ENCODE results near the gene FLNA. TPM values are rescaled to one million over a fixed set of nuclear protein-coding genes. Genes with fewer than 3 reads are reported as not detected.

FLNA gene
- total RNA-seq, 4 donors from 2014 or later, result 23.9 to 128 (median 88.9) TPM

DNA sequence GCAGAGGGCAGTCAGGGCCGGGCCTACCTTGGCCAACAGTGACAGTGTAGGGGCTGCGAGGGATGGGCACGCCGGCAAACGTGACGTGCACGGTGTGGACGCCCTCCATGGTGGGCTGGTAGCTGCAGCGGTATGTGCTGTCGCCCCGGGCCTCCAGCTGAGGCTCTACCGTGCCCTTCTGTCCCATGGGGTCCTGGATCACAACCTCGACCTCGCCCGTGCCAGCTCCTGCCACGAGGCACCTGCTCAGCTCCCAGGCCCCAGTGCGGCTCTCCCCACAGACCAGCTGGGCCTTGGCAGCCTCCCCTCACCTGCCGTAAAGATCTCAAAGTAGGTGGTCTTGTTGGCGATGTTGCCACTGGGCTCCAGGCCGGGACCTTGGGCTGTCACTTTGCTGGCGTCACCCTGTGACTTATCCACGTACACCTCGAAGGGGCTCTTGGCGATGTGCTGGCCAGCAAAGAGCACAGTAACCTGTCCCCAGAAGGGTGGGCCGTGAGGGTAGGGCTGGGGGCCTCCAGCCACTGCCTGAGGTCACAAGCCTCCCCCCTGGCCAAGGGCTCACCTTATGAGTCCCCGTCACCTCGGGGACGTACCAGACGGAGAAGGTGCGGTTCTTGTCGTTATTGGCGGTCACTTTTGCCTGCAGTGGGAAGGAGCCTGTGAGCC, 8.3 kb downstream of the FLNA start:
- H3K36me3 ChIP-seq, result no peaks in the 10 kb centered on the region
- in situ Hi-C loops (cut with MboI; ENCODE audit: low sequenced_read_pairs in 4 of 4), result no loop called here
- no peak overlapping the region for H3K4me3 ChIP-seq

DNA sequence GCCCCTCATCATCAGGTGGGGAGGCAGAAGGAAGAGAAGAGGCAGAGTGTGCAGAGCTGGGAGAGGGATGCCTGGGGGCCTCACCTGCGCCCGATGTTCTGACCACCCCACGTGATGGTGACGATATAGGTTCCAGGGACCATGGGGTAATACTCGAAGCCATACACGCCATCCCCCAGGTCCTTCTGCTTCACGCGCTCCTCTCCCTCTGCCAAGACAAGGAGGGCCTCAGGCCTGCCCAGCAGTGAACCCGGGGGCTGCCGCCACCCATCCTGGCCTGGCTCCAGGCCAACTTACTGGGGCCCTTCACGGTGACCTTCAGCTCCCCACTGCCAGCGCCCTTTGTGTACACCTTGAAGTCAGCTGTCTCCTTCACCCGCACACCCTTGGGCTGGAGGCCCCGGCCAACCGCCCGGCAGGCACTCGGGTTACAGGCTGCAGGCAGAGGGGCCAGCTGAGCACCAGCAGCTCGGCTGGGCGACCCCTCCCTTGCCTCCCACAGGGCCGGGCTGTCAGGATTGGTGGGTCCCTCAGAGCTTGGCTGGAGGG, 9.3 kb downstream of the FLNA start:
- ATAC-seq (no peak), DNase-seq (no peak)
- Histone ChIP-seq H3K36me3 (no peaks in the 10 kb centered on the region), H3K27me3 (no peaks in the 10 kb centered on the region), H3K27ac (no peak overlapping the region), H3K9me3 (no peaks in the 10 kb centered on the region), H3K4me1 (peaks cover 0 to 10% of the 10 kb centered on the region in 2 donors), H3K4me3 (no peak overlapping the region)
- in situ Hi-C loops (cut with MboI; ENCODE audit: low sequenced_read_pairs in 4 of 4) (no loop called here), intact Hi-C loops (cut with DNase I; ENCODE audit: low total_unique reads) (no loop called here)
- no peak for TF ChIP-seq POLR2A (IDR thresholded peaks at IDR 0.05)
- TF ChIP-seq, protein P1, sequence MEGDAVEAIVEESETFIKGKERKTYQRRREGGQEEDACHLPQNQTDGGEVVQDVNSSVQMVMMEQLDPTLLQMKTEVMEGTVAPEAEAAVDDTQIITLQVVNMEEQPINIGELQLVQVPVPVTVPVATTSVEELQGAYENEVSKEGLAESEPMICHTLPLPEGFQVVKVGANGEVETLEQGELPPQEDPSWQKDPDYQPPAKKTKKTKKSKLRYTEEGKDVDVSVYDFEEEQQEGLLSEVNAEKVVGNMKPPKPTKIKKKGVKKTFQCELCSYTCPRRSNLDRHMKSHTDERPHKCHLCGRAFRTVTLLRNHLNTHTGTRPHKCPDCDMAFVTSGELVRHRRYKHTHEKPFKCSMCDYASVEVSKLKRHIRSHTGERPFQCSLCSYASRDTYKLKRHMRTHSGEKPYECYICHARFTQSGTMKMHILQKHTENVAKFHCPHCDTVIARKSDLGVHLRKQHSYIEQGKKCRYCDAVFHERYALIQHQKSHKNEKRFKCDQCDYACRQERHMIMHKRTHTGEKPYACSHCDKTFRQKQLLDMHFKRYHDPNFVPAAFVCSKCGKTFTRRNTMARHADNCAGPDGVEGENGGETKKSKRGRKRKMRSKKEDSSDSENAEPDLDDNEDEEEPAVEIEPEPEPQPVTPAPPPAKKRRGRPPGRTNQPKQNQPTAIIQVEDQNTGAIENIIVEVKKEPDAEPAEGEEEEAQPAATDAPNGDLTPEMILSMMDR (IDR thresholded peaks at IDR 0.05 in 4 of 5, conservative IDR thresholded peaks at IDR 0.05 in 1 of 5), result no peak

More for the DNA sequence above, 8.3 kb downstream of the FLNA start:
- Histone ChIP-seq H3K27me3 (no peaks in the 10 kb centered on the region), H3K27ac (peak overlapping the region in 3 of 4 donors; percentile 35 to 81 (median 77)), H3K9me3 (no peaks in the 10 kb centered on the region), H3K4me1 (peaks cover 0 to 10% of the 10 kb centered on the region in 2 donors)
- intact Hi-C loops (cut with DNase I; ENCODE audit: low total_unique reads), result no loop called here
- TF ChIP-seq, protein P1 (IDR thresholded peaks at IDR 0.05 in 4 of 5, conservative IDR thresholded peaks at IDR 0.05 in 1 of 5), result no peak
- TF ChIP-seq POLR2A (IDR thresholded peaks at IDR 0.05), result no peak
- no peak for ATAC-seq
- DNase-seq, result no peak

DNA sequence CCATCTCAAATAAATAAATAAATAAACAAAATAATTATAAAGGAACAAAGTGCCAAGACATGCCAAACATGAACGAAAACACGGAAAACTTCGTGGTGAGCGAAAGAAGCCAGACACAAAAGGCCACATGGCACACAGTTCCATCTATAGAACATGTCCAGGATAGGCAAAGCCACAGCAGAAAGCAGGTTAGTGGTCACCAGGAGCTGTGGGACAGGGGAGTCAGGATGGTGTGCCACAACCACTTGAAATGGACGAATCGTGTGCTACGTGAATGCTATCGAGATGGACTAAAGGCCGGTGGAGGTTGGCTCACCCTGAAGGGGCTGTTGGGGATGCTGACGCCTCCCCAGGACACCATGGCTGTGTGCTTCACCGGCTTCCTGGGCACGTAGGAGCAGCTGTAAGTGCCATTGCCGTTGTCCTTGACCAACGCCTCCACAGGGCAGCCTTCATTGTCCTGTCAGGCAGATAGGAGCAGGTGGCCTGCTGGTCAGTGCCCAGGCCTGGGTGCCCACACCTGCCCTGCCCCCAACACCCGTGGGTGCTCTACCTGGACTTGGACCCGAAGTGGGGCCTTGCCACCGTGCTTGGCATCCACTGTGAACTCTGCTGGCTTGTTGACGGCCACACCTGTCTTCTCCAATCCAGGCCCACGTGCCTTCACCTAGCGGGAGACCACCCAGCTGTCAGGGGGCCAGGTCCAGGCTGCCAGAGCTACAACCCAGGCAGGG, 10.6 kb downstream of the FLNA start:
- no peak overlapping the region for H3K4me3 ChIP-seq
- in situ Hi-C loops (cut with MboI; ENCODE audit: low sequenced_read_pairs in 4 of 4) (no loop called here), intact Hi-C loops (cut with DNase I; ENCODE audit: low total_unique reads) (no loop called here)
- no peaks in the 10 kb centered on the region for H3K36me3 ChIP-seq
- H3K4me1 ChIP-seq, result peaks cover 0 to 10% of the 10 kb centered on the region in 2 donors
- DNase-seq, result no peak
- no peak overlapping the region for H3K27ac ChIP-seq
- H3K27me3 ChIP-seq, result no peaks in the 10 kb centered on the region
- ATAC-seq, result no peak
- TF ChIP-seq, protein P1 (IDR thresholded peaks at IDR 0.05 in 4 of 5, conservative IDR thresholded peaks at IDR 0.05 in 1 of 5), result no peak
- TF ChIP-seq POLR2A (IDR thresholded peaks at IDR 0.05), result no peak
- H3K9me3 ChIP-seq, result no peaks in the 10 kb centered on the region

- ATAC-seq (no peak), DNase-seq (no peak)
- no peak for TF ChIP-seq POLR2A (IDR thresholded peaks at IDR 0.05)
- TF ChIP-seq, protein P1 (IDR thresholded peaks at IDR 0.05 in 4 of 5, conservative IDR thresholded peaks at IDR 0.05 in 1 of 5), result no peak
- intact Hi-C loops (cut with DNase I; ENCODE audit: low total_unique reads), result no loop called here
- H3K4me1 ChIP-seq, result peaks cover 0 to 8% of the 10 kb centered on the region in 2 donors
- no peaks in the 10 kb centered on the region for H3K27me3 ChIP-seq
- H3K27ac ChIP-seq, result no peak overlapping the region
- H3K9me3 ChIP-seq, result no peaks in the 10 kb centered on the region
- no peak overlapping the region for H3K4me3 ChIP-seq
- no peaks in the 10 kb centered on the region for H3K36me3 ChIP-seq
- in situ Hi-C loops (cut with MboI; ENCODE audit: low sequenced_read_pairs in 4 of 4), result no loop called here
These were observed 12.2 kb downstream of the FLNA start for GRCh38 chrX:154362085-154362742.
